GM12875 (cell line): ENCODE results near the gene SFPQ.

Experiments used
- H3K4me3 ChIP-seq: one replicate; pipeline ENCODE4 v1.5.1; 2011; ENCODE audit warnings: low read depth, low read length, control low read depth
- CTCF ChIP-seq: IDR thresholded peaks from 2 replicates; pipeline ENCODE4 v1.5.1; 2011; ENCODE audit warnings: low read depth, mild to moderate bottlenecking, control low read depth, inconsistent platforms, low read length, moderate library complexity, borderline replicate concordance; ENCODE audit not compliant: insufficient read depth

Gene SFPQ

GRCh38 chr1:35220976-35221375 lies 28.0 kb upstream of the SFPQ start:
- TF ChIP-seq CTCF, result peak; percentile 71
- no peak overlapping the region for H3K4me3 ChIP-seq

DNA sequence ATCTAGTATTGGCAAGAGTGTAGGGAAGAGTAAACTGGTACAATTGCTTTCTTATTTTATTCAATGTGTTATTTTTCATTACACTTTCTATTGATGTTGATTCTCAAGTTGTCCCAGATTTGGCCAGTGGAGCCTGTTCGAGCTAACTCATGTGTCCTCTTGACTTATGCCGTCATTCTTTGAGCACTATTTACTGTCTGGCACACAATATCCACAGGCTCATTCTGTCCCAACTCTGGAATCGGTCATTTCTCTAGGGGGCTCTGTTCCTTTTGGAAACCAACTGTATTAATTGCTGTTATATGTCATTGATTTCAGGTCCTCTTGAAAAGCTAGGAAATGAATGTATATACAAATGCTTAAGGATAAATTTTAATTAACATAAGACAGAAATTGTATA lies 22.4 kb upstream of the SFPQ start:
- TF ChIP-seq CTCF, result no peak
- no peak overlapping the region for H3K4me3 ChIP-seq

GRCh38 chr1:35211120-35211414 lies 18.1 kb upstream of the SFPQ start:
- TF ChIP-seq CTCF, result no peak
- no peak overlapping the region for H3K4me3 ChIP-seq

DNA sequence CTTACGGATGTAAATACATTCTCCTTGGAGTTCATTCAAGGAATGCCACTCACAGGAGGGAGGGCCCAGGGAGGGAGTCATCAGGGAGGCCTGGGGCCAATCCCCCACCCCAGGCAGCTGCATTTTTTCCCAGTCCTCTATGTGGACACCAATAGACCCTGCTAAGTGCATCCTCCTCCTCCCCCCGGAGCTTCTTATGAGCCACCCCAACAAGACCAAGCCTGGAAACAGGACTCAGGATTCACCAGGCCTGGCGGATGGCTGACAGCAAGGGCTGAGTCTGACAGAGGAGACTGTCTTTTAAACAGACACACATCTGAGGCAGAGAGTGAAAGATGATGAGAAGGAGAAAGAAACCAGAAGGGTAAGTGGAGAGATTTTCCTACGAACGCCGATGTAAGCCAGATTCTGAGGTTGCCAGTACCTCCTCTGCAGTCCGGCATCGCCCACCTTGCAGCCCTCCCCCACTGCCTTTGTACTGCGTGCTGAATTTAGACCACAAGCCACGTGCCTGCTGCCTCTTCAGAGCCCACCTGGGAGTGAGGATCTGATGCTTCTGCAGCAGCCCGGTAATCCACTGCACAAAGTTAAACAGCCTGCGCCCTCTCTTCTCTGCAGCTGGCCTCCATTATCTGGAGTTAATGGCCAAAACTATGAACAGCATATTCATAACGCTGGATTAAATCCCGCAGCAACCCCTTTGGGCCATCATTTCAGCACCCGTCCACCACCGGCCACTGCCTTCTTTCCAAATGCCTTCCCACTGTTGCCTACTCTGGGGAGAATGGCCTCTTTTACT lies 17.6 kb upstream of the SFPQ start:
- H3K4me3 ChIP-seq, result no peak overlapping the region
- no peak for TF ChIP-seq CTCF

DNA sequence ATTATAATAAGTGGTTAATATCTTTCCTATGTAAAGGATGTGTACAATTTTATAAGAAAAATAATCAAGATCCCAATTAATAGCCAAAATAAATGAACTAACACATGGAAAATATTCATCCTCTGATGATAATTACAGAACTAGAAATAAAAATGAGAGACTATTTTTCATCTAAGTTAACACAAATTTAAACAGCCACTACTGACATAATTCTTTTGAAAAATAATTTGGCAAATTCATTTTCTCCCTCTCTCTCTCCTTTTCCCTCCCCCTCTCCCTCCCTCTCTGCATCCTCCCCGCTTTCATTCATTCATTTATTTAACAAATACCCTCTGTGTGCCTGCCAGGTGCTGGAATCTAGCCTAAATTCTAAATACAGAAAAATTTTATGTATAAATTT lies 10.3 kb upstream of the SFPQ start:
- no peak for TF ChIP-seq CTCF
- no peak overlapping the region for H3K4me3 ChIP-seq

DNA sequence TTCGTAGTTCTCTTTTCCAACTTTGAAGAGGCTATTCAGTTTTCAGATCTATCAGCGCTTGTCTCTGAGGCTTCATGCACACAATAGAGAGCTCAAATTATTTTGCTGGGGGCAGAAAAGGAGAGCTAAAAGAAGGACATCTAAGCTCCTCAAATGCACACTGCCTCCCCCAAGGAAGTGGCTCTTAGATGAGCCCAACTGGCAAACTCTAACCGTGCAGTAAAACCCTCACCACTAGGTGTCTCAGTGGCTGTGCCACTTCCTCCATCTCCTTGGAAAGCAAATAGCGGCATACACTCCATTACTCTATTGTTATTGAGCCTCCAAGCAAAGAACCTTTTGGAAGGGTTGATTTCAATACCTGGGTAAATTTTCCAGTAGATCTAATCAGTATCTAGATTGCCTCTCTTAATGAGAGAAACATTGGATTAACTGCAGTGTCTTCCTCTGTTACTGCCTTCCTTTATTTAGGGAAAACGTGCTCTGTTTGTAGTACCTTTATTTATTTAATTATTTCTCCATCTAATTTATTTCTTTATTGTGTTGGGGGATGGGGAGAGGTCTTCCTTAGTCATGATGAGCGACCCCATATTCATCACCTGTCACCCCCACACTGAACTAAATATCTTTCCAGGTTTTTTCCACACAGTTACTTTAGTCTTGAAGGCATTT lies 9.2 kb upstream of the SFPQ start:
- peak; percentile 86 for TF ChIP-seq CTCF
- H3K4me3 ChIP-seq, result no peak overlapping the region

DNA sequence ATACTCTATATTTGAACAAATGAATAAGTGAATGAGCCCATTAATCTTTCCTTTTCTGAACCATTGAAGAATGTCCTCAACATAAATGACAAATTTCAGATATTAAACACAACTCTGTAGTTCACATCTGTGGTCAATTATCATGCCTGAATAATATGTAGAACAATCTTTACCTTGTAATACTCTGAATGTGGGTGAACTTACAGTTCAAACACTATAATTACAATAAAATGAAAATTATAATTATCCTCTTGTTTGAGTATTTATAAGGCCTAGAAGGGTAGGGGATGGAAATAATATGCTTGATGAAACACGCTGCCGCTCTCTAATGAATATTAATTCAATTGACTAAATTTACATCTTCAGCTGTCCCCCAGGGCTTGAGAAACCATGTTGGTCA lies 8.7 kb upstream of the SFPQ start:
- no peak for TF ChIP-seq CTCF
- no peak overlapping the region for H3K4me3 ChIP-seq
